ENCODE results near the gene UBN2.
"Not testable (repeated sequence)": the region's sequence is repeated elsewhere in the genome, so short reads cannot be mapped to it uniquely, and the experiment has no call there.

UBN2 gene

GRCh38 chr7:139192014-139192706 is 38.9 kb upstream of the UBN2 start:
- TF ChIP-seq CTCF (IDR thresholded peaks at IDR 0.05; ENCODE audit: borderline replicate concordance, insufficient read depth, low read depth, low read length): no peak
- H3K4me3 ChIP-seq (ENCODE audit: low read depth, low read length): no peak overlapping the region

- H3K4me3 ChIP-seq (ENCODE audit: low read depth, low read length): no peak overlapping the region
- no peak for TF ChIP-seq CTCF (IDR thresholded peaks at IDR 0.05; ENCODE audit: borderline replicate concordance, insufficient read depth, low read depth, low read length)
Observed at GRCh38 chr7:139200382-139200781, 30.7 kb upstream of the UBN2 start.

- no peak for TF ChIP-seq CTCF (IDR thresholded peaks at IDR 0.05; ENCODE audit: borderline replicate concordance, insufficient read depth, low read depth, low read length)
Observed at GRCh38 chr7:139203992-139204391, 27.0 kb upstream of the UBN2 start.

GRCh38 chr7:139205843-139206242 is 25.2 kb upstream of the UBN2 start:
- H3K4me3 ChIP-seq (ENCODE audit: low read depth, low read length): no peak overlapping the region
- no peak for TF ChIP-seq CTCF (IDR thresholded peaks at IDR 0.05; ENCODE audit: borderline replicate concordance, insufficient read depth, low read depth, low read length)

More at GRCh38 chr7:139203992-139204391, 27.0 kb upstream of the UBN2 start:
- H3K4me3 ChIP-seq (ENCODE audit: low read depth, low read length): no peak overlapping the region

- no peak overlapping the region for H3K4me3 ChIP-seq (ENCODE audit: low read depth, low read length)
- TF ChIP-seq CTCF (IDR thresholded peaks at IDR 0.05; ENCODE audit: borderline replicate concordance, insufficient read depth, low read depth, low read length): no peak
Observed at GRCh38 chr7:139212133-139212532, 18.9 kb upstream of the UBN2 start.

- not testable (repeated sequence) for H3K4me3 ChIP-seq (ENCODE audit: low read depth, low read length)
Observed at GRCh38 chr7:139213489-139213888, 17.5 kb upstream of the UBN2 start.

- no peak for TF ChIP-seq CTCF (IDR thresholded peaks at IDR 0.05; ENCODE audit: borderline replicate concordance, insufficient read depth, low read depth, low read length)
Observed at GRCh38 chr7:139218173-139218572, 12.9 kb upstream of the UBN2 start.

More at GRCh38 chr7:139218173-139218572, 12.9 kb upstream of the UBN2 start:
- H3K4me3 ChIP-seq (ENCODE audit: low read depth, low read length): no peak overlapping the region

Data from GM12875 (cell line).